MG63 (cell line): ENCODE measurements around the gene ADCK1. TPM values are rescaled to one million over a fixed set of nuclear protein-coding genes. Genes with fewer than 3 reads are reported as not detected.
"Not testable (repeated sequence)": the region's sequence is repeated elsewhere in the genome, so short reads cannot be mapped to it uniquely, and the experiment has no call there.

Source experiments
- DNase-seq: peaks from one replicate; pipeline ENCODE4 v3.0.0-alpha.2; 2020
- H3K27me3 ChIP-seq: fragments of 250-450 bp; sonication (Bioruptor Pico); 2 replicates; pipeline ENCODE4 v1.5.1; 2020; ENCODE audit warnings: mild to moderate bottlenecking, moderate library complexity
- H3K36me3 ChIP-seq: fragments of 250-450 bp; sonication (Bioruptor Pico); 2 replicates; pipeline ENCODE4 v1.5.1; 2020; ENCODE audit warnings: mild to moderate bottlenecking, moderate library complexity
- H3K4me3 ChIP-seq: fragments of 250-450 bp; sonication (Bioruptor Pico); 2 replicates; pipeline ENCODE4 v1.5.1; 2020; ENCODE audit warnings: mild to moderate bottlenecking, moderate library complexity
- H3K9me3 ChIP-seq: fragments of 250-450 bp; sonication (Bioruptor Pico); 2 replicates; pipeline ENCODE4 v1.5.1; 2020; ENCODE audit warnings: mild to moderate bottlenecking, moderate library complexity
- total RNA-seq: library from RNA; depleted of rRNA; stranded (reverse); fragments of >200 nt; shearing (Covaris generic); gene quantifications from 2 replicates; pipeline ENCODE4 v1.2.3, GENCODE V29; 2014; ENCODE audit warnings: low replicate concordance

The ADCK1 gene
- total RNA-seq, 1 experiment from 2014 or later: 1.6 TPM

DNA sequence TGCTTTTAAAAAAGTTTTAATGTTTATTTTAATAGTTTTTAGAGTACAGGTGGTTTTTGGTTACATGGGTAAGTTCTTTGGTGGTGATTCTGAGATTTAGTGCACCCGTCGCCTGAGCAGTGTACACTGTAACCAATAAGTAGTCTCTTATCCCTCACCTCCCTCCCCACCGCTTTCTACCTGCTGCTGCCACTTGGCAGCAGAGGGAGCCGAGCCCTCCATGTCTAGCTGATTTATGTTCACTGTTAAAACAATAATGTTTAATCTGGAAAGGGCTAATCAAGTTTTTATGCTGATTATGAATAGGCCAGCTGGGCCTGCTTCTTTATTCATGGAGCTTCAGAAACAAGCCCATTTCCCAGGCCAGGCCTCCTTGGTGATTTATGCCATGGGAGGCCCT, 73.1 kb downstream of the ADCK1 start:
- H3K27me3 ChIP-seq: no peaks in the 10 kb centered on the region
- H3K36me3 ChIP-seq: no peaks in the 10 kb centered on the region
- no peaks in the 10 kb centered on the region for H3K9me3 ChIP-seq
- DNase-seq: no peak
- no peak overlapping the region for H3K4me3 ChIP-seq

- Histone ChIP-seq H3K27me3 (no peaks in the 10 kb centered on the region), H3K36me3 (no peaks in the 10 kb centered on the region), H3K4me3 (no peak overlapping the region), H3K9me3 (no peaks in the 10 kb centered on the region)
- no peak for DNase-seq
These were observed 78.9 kb downstream of the ADCK1 start for GRCh38 chr14:77878783-77879182.

DNA sequence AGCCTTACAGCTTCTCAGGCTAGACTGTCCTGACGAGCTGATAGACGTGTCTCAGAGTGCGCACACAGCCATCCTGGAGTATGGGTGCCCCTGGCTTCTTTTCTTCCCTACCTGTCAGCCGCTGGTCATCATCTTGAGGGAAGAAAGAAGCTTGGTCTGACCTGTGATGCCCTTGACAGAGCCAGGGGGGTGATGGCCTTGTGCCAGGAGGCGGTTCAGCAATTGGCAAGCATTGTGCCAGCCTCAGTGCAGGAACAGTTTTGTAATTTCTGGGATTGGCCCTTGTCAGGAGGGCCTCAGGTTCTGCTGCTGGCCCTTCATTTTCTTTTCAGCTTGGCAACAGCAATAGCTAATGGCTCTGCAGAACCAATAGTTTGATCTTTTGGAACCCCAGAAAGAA, 80.1 kb downstream of the ADCK1 start:
- no peaks in the 10 kb centered on the region for H3K9me3 ChIP-seq
- H3K36me3 ChIP-seq: no peaks in the 10 kb centered on the region
- H3K27me3 ChIP-seq: no peaks in the 10 kb centered on the region
- no peak overlapping the region for H3K4me3 ChIP-seq
- no peak for DNase-seq

DNA sequence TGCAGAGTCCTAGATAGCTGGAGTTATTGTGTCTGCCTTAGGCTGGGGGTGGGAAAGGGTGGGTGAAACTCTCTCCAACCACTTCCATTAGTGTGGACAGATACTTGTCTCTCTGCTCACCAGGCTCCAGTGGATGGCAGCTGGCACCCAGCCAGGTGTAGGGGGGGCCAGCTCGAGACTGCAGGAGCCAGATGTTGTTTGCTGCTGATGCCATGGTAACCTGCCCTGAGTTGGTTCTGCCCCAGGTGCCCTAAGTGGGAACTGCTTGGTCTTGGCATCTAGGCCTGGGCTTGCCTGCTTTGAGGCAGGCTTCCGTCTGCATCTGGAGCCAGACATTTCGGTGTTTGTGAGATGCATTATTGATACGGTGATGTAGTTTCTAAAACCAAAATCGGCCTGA, 82.2 kb downstream of the ADCK1 start:
- Histone ChIP-seq H3K36me3 (no peaks in the 10 kb centered on the region), H3K4me3 (no peak overlapping the region), H3K27me3 (no peaks in the 10 kb centered on the region), H3K9me3 (no peaks in the 10 kb centered on the region)
- DNase-seq: no peak

DNA sequence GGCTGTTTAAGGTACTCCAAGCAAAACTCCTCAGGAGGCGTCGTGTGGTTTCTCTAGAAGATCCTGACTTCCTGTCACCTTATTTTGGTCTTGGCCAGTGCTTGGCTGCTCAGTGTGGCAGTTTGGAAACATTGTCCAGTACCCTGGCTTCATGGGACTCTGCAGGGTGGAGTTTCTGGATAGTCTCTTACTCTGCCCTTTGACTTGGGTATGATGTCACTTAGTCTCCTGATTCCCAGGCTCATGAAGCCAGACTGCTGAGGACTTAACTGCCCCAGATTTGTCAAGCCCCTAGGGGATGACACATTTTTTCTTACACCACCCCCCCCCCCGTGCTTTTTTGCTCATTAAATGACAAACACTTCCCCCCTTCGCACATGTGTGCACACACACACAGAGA, 82.7 kb downstream of the ADCK1 start:
- no peak overlapping the region for H3K4me3 ChIP-seq
- H3K9me3 ChIP-seq: no peaks in the 10 kb centered on the region
- no peaks in the 10 kb centered on the region for H3K27me3 ChIP-seq
- no peak for DNase-seq
- H3K36me3 ChIP-seq: no peaks in the 10 kb centered on the region

GRCh38 chr14:77883131-77883846, 83.4 kb downstream of the ADCK1 start:
- Histone ChIP-seq H3K27me3 (no peaks in the 10 kb centered on the region), H3K4me3 (no peak overlapping the region), H3K9me3 (no peaks in the 10 kb centered on the region), H3K36me3 (no peaks in the 10 kb centered on the region)
- no peak for DNase-seq

DNA sequence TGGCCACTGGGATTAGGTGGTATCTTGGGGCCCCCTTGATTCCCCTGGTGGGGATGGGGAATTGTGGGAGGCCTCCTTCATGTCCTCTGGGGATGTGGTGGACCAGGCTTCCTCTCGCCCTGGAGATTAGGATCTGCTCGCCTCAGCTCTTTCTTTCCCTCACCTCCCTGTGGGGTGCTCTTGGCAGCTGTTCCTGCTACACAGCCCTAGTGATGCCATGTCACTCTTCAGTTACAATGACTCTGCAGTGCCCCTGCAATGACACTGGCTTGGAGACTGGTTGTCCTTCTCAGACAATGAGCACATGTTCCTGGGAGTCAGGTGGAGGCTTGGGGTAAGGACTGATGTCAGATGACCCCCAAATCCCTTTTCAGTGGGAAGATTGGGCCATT, 83.9 kb downstream of the ADCK1 start:
- H3K9me3 ChIP-seq: no peaks in the 10 kb centered on the region
- no peaks in the 10 kb centered on the region for H3K27me3 ChIP-seq
- H3K4me3 ChIP-seq: no peak overlapping the region
- no peaks in the 10 kb centered on the region for H3K36me3 ChIP-seq
- DNase-seq: no peak

GRCh38 chr14:77885367-77885766, 85.5 kb downstream of the ADCK1 start:
- Histone ChIP-seq H3K9me3 (peaks cover 2% of the 10 kb centered on the region; the same call in 1 of the 2 replicates), H3K4me3 (no peak overlapping the region), H3K27me3 (no peaks in the 10 kb centered on the region), H3K36me3 (no peaks in the 10 kb centered on the region)
- no peak for DNase-seq

DNA sequence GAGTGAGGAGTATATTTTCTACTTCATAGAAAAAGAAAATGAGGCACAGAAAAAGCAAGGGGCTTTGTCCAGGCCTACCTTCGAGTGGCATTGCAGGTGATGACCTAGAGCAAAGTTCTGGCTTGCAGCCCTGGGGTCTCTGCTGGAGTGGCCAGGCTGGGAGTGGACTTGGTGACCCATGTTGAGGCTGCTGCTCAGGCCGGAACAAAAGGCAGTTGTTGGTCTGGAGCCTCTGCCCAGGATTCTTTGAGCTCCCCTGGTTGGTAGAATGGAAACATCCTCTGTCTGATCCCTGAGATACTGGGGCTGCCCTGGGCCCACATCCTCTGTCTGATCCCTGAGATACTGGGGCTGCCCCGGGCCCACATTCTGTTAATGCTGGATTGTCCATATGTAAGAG, 86.1 kb downstream of the ADCK1 start:
- Histone ChIP-seq H3K27me3 (no peaks in the 10 kb centered on the region), H3K9me3 (peaks cover 6% of the 10 kb centered on the region; the same call in 1 of the 2 replicates), H3K36me3 (no peaks in the 10 kb centered on the region), H3K4me3 (no peak overlapping the region)
- no peak for DNase-seq

GRCh38 chr14:77888903-77889302, 89.0 kb downstream of the ADCK1 start:
- H3K9me3 ChIP-seq, H3K27me3 ChIP-seq, DNase-seq, H3K4me3 ChIP-seq, H3K36me3 ChIP-seq: not testable (repeated sequence)

GRCh38 chr14:77889971-77890442, 90.1 kb downstream of the ADCK1 start:
- no peaks in the 10 kb centered on the region for H3K27me3 ChIP-seq
- H3K36me3 ChIP-seq: no peaks in the 10 kb centered on the region
- H3K9me3 ChIP-seq: peaks cover 6% of the 10 kb centered on the region; the same call in 1 of the 2 replicates
- no peak overlapping the region for H3K4me3 ChIP-seq
- peak; percentile 82 for DNase-seq

DNA sequence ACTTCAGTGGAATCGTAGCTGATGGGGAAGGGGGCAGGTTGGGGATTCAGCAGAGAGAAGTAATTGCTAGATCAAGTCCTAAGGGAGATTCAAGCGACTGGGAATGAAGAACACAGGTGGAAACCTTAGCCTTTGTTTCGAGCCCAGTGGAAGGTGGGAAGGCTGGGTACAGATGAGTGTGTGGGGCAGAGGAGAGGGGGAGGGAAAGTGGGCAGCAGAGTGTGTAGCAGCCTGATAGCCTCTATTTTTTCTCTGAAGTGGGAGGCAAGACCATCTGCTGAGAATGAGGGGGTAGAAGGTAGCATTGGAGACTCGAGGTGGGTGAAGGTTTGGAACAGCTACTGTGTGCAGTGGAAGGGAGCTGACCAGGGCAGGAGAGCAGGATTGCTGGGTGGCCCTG, 91.0 kb downstream of the ADCK1 start:
- Histone ChIP-seq H3K9me3 (peaks cover 6% of the 10 kb centered on the region; the same call in 1 of the 2 replicates), H3K36me3 (no peaks in the 10 kb centered on the region), H3K27me3 (no peaks in the 10 kb centered on the region), H3K4me3 (no peak overlapping the region)
- DNase-seq: no peak

GRCh38 chr14:77892381-77892871, 92.5 kb downstream of the ADCK1 start:
- Histone ChIP-seq H3K27me3 (no peaks in the 10 kb centered on the region), H3K9me3 (peaks cover 6% of the 10 kb centered on the region; the same call in 1 of the 2 replicates), H3K36me3 (no peaks in the 10 kb centered on the region), H3K4me3 (no peak overlapping the region)
- DNase-seq: no peak

GRCh38 chr14:77892890-77893484, 93.1 kb downstream of the ADCK1 start:
- Histone ChIP-seq H3K36me3 (no peaks in the 10 kb centered on the region), H3K4me3 (no peak overlapping the region), H3K9me3 (peaks cover 6% of the 10 kb centered on the region; the same call in 1 of the 2 replicates), H3K27me3 (no peaks in the 10 kb centered on the region)
- no peak for DNase-seq

- no peak for DNase-seq
- no peaks in the 10 kb centered on the region for H3K9me3 ChIP-seq
- H3K36me3 ChIP-seq: no peaks in the 10 kb centered on the region
- H3K27me3 ChIP-seq: no peaks in the 10 kb centered on the region
- H3K4me3 ChIP-seq: no peak overlapping the region
These were observed 97.5 kb downstream of the ADCK1 start for GRCh38 chr14:77897374-77897773.

- Histone ChIP-seq H3K27me3 (no peaks in the 10 kb centered on the region), H3K36me3 (no peaks in the 10 kb centered on the region), H3K9me3 (no peaks in the 10 kb centered on the region), H3K4me3 (no peak overlapping the region)
- no peak for DNase-seq
These were observed 102.9 kb downstream of the ADCK1 start for GRCh38 chr14:77902811-77903210.

DNA sequence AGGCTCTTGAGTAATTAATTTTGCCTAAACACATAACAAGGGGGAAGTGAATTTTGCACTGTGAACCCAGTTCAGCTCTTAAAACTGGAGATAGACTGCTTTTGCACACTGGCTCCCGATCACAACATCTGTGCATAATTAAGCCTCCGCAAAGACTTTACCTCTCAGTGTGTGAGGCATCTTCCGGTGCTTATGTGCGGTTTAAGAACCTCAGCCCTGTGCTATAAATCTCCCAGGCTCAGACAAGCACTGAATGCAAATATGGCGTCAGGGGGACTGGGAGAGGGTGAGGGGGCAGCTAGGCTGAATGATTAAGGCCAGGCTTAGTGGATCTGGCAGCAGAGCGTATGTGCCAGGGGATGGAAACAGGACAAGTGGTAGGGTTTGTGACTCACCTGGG, 103.3 kb downstream of the ADCK1 start:
- H3K36me3 ChIP-seq: no peaks in the 10 kb centered on the region
- H3K4me3 ChIP-seq: no peak overlapping the region
- H3K27me3 ChIP-seq: no peaks in the 10 kb centered on the region
- no peak for DNase-seq
- no peaks in the 10 kb centered on the region for H3K9me3 ChIP-seq
